ENCODE data around the gene FLNB. TPM values are rescaled to one million over a fixed set of nuclear protein-coding genes. Genes with fewer than 3 reads are reported as not detected.

FLNB gene
- total and polyA plus RNA-seq, 4 experiments from 2014 or later: 3.9 to 28.5 (median 18.5) TPM

- Mint-ChIP-seq H3K4me1 (no peaks in the 10 kb centered on the region), H3K4me3 (no peak overlapping the region), H3K36me3 (peaks cover 53 to 64% of the 10 kb centered on the region in 2 donors), H3K27me3 (no peaks in the 10 kb centered on the region), H3K9me3 (no peaks in the 10 kb centered on the region), H3K27ac (no peak overlapping the region)
- Histone ChIP-seq H3K27me3 (ENCODE audit: insufficient read depth, low read length) (no peaks in the 10 kb centered on the region), H3K9me3 (ENCODE audit: control insufficient read depth in 1 of 2, low read length in 2 of 2) (no peaks in the 10 kb centered on the region), H3K27ac (ENCODE audit: low read depth, low read length) (no peak overlapping the region), H3K4me1 (ENCODE audit: insufficient read depth, low read length) (no peaks in the 10 kb centered on the region), H3K36me3 (ENCODE audit: insufficient read depth, low read length) (peaks cover 7% of the 10 kb centered on the region), H3K4me3 (ENCODE audit: low read length in 2 of 2) (no peak overlapping the region)
- CTCF ChIA-PET (ENCODE audit: partially characterized antibody): no interaction called here
- POLR2A ChIA-PET (ENCODE audit: partially characterized antibody): no interaction called here
- intact Hi-C loops (cut with micrococcal nuclease): no loop called here
- DNase-seq: no peak
Measured at GRCh38 chr3:58150130-58150809, 142.0 kb downstream of the FLNB start.

- H3K4me1 ChIP-seq (ENCODE audit: insufficient read depth, low read length): no peaks in the 10 kb centered on the region
- Mint-ChIP-seq H3K4me1 (no peaks in the 10 kb centered on the region), H3K27me3 (no peaks in the 10 kb centered on the region), H3K4me3 (no peak overlapping the region), H3K27ac (no peak overlapping the region), H3K9me3 (no peaks in the 10 kb centered on the region), H3K36me3 (peaks cover 50 to 59% of the 10 kb centered on the region in 2 donors)
- no peak for DNase-seq
- no peaks in the 10 kb centered on the region for H3K27me3 ChIP-seq (ENCODE audit: insufficient read depth, low read length)
- H3K36me3 ChIP-seq (ENCODE audit: insufficient read depth, low read length): peaks cover 7% of the 10 kb centered on the region
- CTCF ChIA-PET (ENCODE audit: partially characterized antibody): no interaction called here
- POLR2A ChIA-PET (ENCODE audit: partially characterized antibody): no interaction called here
- H3K27ac ChIP-seq (ENCODE audit: low read depth, low read length): no peak overlapping the region
- intact Hi-C loops (cut with micrococcal nuclease): no loop called here
- H3K4me3 ChIP-seq (ENCODE audit: low read length in 2 of 2): no peak overlapping the region
- H3K9me3 ChIP-seq (ENCODE audit: control insufficient read depth in 1 of 2, low read length in 2 of 2): no peaks in the 10 kb centered on the region
Measured at GRCh38 chr3:58150810-58151199, 142.6 kb downstream of the FLNB start.

- POLR2A ChIA-PET (ENCODE audit: partially characterized antibody): no interaction called here
- Histone ChIP-seq H3K9me3 (ENCODE audit: control insufficient read depth in 1 of 2, low read length in 2 of 2) (no peaks in the 10 kb centered on the region), H3K27ac (ENCODE audit: low read depth, low read length) (no peak overlapping the region), H3K27me3 (ENCODE audit: insufficient read depth, low read length) (no peaks in the 10 kb centered on the region), H3K36me3 (ENCODE audit: insufficient read depth, low read length) (peaks cover 7% of the 10 kb centered on the region), H3K4me1 (ENCODE audit: insufficient read depth, low read length) (no peaks in the 10 kb centered on the region), H3K4me3 (ENCODE audit: low read length in 2 of 2) (no peak overlapping the region)
- Mint-ChIP-seq H3K27me3 (no peaks in the 10 kb centered on the region), H3K36me3 (peaks cover 46 to 53% of the 10 kb centered on the region in 2 donors), H3K4me3 (no peak overlapping the region), H3K4me1 (no peaks in the 10 kb centered on the region), H3K27ac (peak overlapping the region in 2 of 7 donors; percentile 0 to 47), H3K9me3 (no peaks in the 10 kb centered on the region)
- DNase-seq: no peak
- CTCF ChIA-PET (ENCODE audit: partially characterized antibody): interaction anchor here (0.7 kb wide), 1 partner anchor 16 kb away, joined by 3 read pairs; no protein-coding TSS in a partner anchor
- intact Hi-C loops (cut with micrococcal nuclease): no loop called here
Measured at GRCh38 chr3:58151637-58152036, 143.4 kb downstream of the FLNB start.

- H3K9me3 ChIP-seq (ENCODE audit: control insufficient read depth in 1 of 2, low read length in 2 of 2): no peaks in the 10 kb centered on the region
- peaks cover 7% of the 10 kb centered on the region for H3K36me3 ChIP-seq (ENCODE audit: insufficient read depth, low read length)
- intact Hi-C loops (cut with micrococcal nuclease): no loop called here
- DNase-seq: no peak
- Mint-ChIP-seq H3K4me3 (no peak overlapping the region), H3K4me1 (no peaks in the 10 kb centered on the region), H3K36me3 (peaks cover 43 to 49% of the 10 kb centered on the region in 2 donors), H3K9me3 (no peaks in the 10 kb centered on the region), H3K27me3 (no peaks in the 10 kb centered on the region), H3K27ac (no peak overlapping the region)
- POLR2A ChIA-PET (ENCODE audit: partially characterized antibody): no interaction called here
- no peak overlapping the region for H3K27ac ChIP-seq (ENCODE audit: low read depth, low read length)
- H3K27me3 ChIP-seq (ENCODE audit: insufficient read depth, low read length): no peaks in the 10 kb centered on the region
- H3K4me1 ChIP-seq (ENCODE audit: insufficient read depth, low read length): no peaks in the 10 kb centered on the region
- CTCF ChIA-PET (ENCODE audit: partially characterized antibody): no interaction called here
- H3K4me3 ChIP-seq (ENCODE audit: low read length in 2 of 2): no peak overlapping the region
Measured at GRCh38 chr3:58152225-58153015, 144.2 kb downstream of the FLNB start.

GRCh38 chr3:58153371-58153770 is 145.1 kb downstream of the FLNB start:
- H3K4me3 ChIP-seq (ENCODE audit: low read length in 2 of 2): no peak overlapping the region
- no peaks in the 10 kb centered on the region for H3K9me3 ChIP-seq (ENCODE audit: control insufficient read depth in 1 of 2, low read length in 2 of 2)
- H3K9me3 Mint-ChIP-seq: no peaks in the 10 kb centered on the region
- CTCF ChIA-PET (ENCODE audit: partially characterized antibody): no interaction called here
- DNase-seq: no peak
- H3K27me3 Mint-ChIP-seq: no peaks in the 10 kb centered on the region
- no peaks in the 10 kb centered on the region for H3K4me1 ChIP-seq (ENCODE audit: insufficient read depth, low read length)
- peak overlapping the region in 1 of 7 donors; percentile 2 for H3K27ac Mint-ChIP-seq
- intact Hi-C loops (cut with micrococcal nuclease): no loop called here
- POLR2A ChIA-PET (ENCODE audit: partially characterized antibody): no interaction called here
- peaks cover 7% of the 10 kb centered on the region for H3K36me3 ChIP-seq (ENCODE audit: insufficient read depth, low read length)
- no peaks in the 10 kb centered on the region for H3K27me3 ChIP-seq (ENCODE audit: insufficient read depth, low read length)
- H3K27ac ChIP-seq (ENCODE audit: low read depth, low read length): no peak overlapping the region
- peaks cover 42 to 52% of the 10 kb centered on the region in 2 donors for H3K36me3 Mint-ChIP-seq
- H3K4me1 Mint-ChIP-seq: no peaks in the 10 kb centered on the region
- no peak overlapping the region for H3K4me3 Mint-ChIP-seq

GRCh38 chr3:58154626-58155449 is 146.6 kb downstream of the FLNB start:
- no peak overlapping the region for H3K27ac ChIP-seq (ENCODE audit: low read depth, low read length)
- intact Hi-C loops (cut with micrococcal nuclease): no loop called here
- Mint-ChIP-seq H3K27ac (peak overlapping the region in 1 of 7 donors; percentile 50), H3K9me3 (no peaks in the 10 kb centered on the region), H3K4me3 (no peak overlapping the region), H3K4me1 (no peaks in the 10 kb centered on the region), H3K36me3 (peaks cover 33 to 44% of the 10 kb centered on the region in 2 donors), H3K27me3 (no peaks in the 10 kb centered on the region)
- ChIA-PET POLR2A (ENCODE audit: partially characterized antibody) (no interaction called here), CTCF (ENCODE audit: partially characterized antibody) (interaction anchor here (1.0 kb wide), 1 partner anchor 11 kb away, joined by 6 read pairs; no protein-coding TSS in a partner anchor)
- no peak for DNase-seq
- H3K27me3 ChIP-seq (ENCODE audit: insufficient read depth, low read length): no peaks in the 10 kb centered on the region
- no peaks in the 10 kb centered on the region for H3K4me1 ChIP-seq (ENCODE audit: insufficient read depth, low read length)
- H3K9me3 ChIP-seq (ENCODE audit: control insufficient read depth in 1 of 2, low read length in 2 of 2): no peaks in the 10 kb centered on the region
- peaks cover 5% of the 10 kb centered on the region for H3K36me3 ChIP-seq (ENCODE audit: insufficient read depth, low read length)
- no peak overlapping the region for H3K4me3 ChIP-seq (ENCODE audit: low read length in 2 of 2)

- no peak overlapping the region for H3K27ac Mint-ChIP-seq
- H3K9me3 Mint-ChIP-seq: no peaks in the 10 kb centered on the region
- no peak overlapping the region for H3K27ac ChIP-seq (ENCODE audit: low read depth, low read length)
- no peaks in the 10 kb centered on the region for H3K27me3 Mint-ChIP-seq
- H3K27me3 ChIP-seq (ENCODE audit: insufficient read depth, low read length): no peaks in the 10 kb centered on the region
- H3K4me1 Mint-ChIP-seq: no peaks in the 10 kb centered on the region
- no peaks in the 10 kb centered on the region for H3K4me1 ChIP-seq (ENCODE audit: insufficient read depth, low read length)
- peaks cover 11% of the 10 kb centered on the region for H3K36me3 ChIP-seq (ENCODE audit: insufficient read depth, low read length)
- ChIA-PET POLR2A (ENCODE audit: partially characterized antibody) (no interaction called here), CTCF (ENCODE audit: partially characterized antibody) (interaction anchor here (2.8 kb wide), 1 partner anchor 10 kb away, joined by 10 read pairs; no protein-coding TSS in a partner anchor)
- no peaks in the 10 kb centered on the region for H3K9me3 ChIP-seq (ENCODE audit: control insufficient read depth in 1 of 2, low read length in 2 of 2)
- H3K4me3 ChIP-seq (ENCODE audit: low read length in 2 of 2): no peak overlapping the region
- peaks cover 34 to 45% of the 10 kb centered on the region in 2 donors for H3K36me3 Mint-ChIP-seq
- no peak for DNase-seq
- intact Hi-C loops (cut with micrococcal nuclease): no loop called here
- no peak overlapping the region for H3K4me3 Mint-ChIP-seq
Measured at GRCh38 chr3:58155838-58156237, 147.6 kb downstream of the FLNB start.
